Hepatocyte (in vitro differentiated cells): ENCODE results near the gene DYSF. TPM values are rescaled to one million over a fixed set of nuclear protein-coding genes. Genes with fewer than 3 reads are reported as not detected.

Experiments
- DNase-seq: peaks from one replicate; pipeline ENCODE4 v3.0.0-alpha.2; 2016; ENCODE audit warnings: low spot score
- H2AFZ ChIP-seq: fragments of 200-600 bp; sonication (generic); 2 replicates; pipeline ENCODE4 v1.6.0; 2016; ENCODE audit warnings: antibody characterized with exemption, mild to moderate bottlenecking
- H3K27ac ChIP-seq: fragments of 200-600 bp; sonication (generic); 2 replicates; pipeline ENCODE4 v1.5.1; 2016; ENCODE audit warnings: mild to moderate bottlenecking
- H3K27me3 ChIP-seq: fragments of 200-600 bp; sonication (generic); 2 replicates; pipeline ENCODE4 v1.6.1; 2016
- H3K36me3 ChIP-seq: fragments of 200-600 bp; sonication (generic); replicated peaks from 2 replicates; pipeline ENCODE4 v1.5.1; 2016; ENCODE audit warnings: low read depth; ENCODE audit not compliant: insufficient read depth
- H3K4me1 ChIP-seq: fragments of 200-600 bp; sonication (generic); 2 replicates; pipeline ENCODE4 v1.5.1; 2016; ENCODE audit warnings: mild to moderate bottlenecking, moderate library complexity; ENCODE audit not compliant: insufficient read depth
- H3K4me2 ChIP-seq: fragments of 200-600 bp; sonication (generic); 2 replicates; pipeline ENCODE4 v1.6.0; 2016
- H3K4me3 ChIP-seq: fragments of 200-600 bp; sonication (generic); 2 replicates; pipeline ENCODE4 v1.5.1; 2016; ENCODE audit warnings: mild to moderate bottlenecking
- H3K79me2 ChIP-seq: fragments of 200-600 bp; sonication (generic); 2 replicates; pipeline ENCODE4 v1.6.0; 2017; ENCODE audit warnings: mild to moderate bottlenecking
- H3K9me2 ChIP-seq: fragments of 200-600 bp; sonication (generic); replicated peaks from 2 replicates; pipeline ENCODE4 v1.6.0; 2017; ENCODE audit warnings: mild to moderate bottlenecking; ENCODE audit not compliant: insufficient read depth
- H3K9me3 ChIP-seq: fragments of 200-600 bp; sonication (generic); 2 replicates; pipeline ENCODE4 v1.5.1; 2016; ENCODE audit warnings: low read depth, mild to moderate bottlenecking
- H4K20me1 ChIP-seq: fragments of 200-600 bp; sonication (generic); 2 replicates; pipeline ENCODE4 v1.6.0; 2016; ENCODE audit warnings: mild to moderate bottlenecking; ENCODE audit not compliant: insufficient read depth, poor library complexity, severe bottlenecking
- CTCF ChIP-seq: fragments of 200-600 bp; sonication (generic); IDR thresholded peaks from 2 replicates; pipeline ENCODE4 v1.5.1; 2016; ENCODE audit warnings: antibody characterized with exemption, mild to moderate bottlenecking; ENCODE audit not compliant: poor library complexity
- EZH2 ChIP-seq: fragments of 200-600 bp; sonication (generic); IDR thresholded peaks from 2 replicates; pipeline ENCODE4 v1.6.1; 2016; ENCODE audit warnings: antibody characterized with exemption, mild to moderate bottlenecking, borderline replicate concordance
- EZH2phosphoT487 ChIP-seq: fragments of 200-600 bp; sonication (generic); IDR thresholded peaks from one replicate; pipeline ENCODE4 v1.6.1; 2018; ENCODE audit warnings: antibody characterized with exemption, mild to moderate bottlenecking, low read depth, moderate library complexity; ENCODE audit not compliant: unreplicated experiment, severe bottlenecking
- WGBS: methylation state at CpG from one replicate; pipeline ENCODE4 v1.1.6; 2016; ENCODE audit warnings: low lambda C conversion rate; ENCODE audit errors: missing lambda C conversion rate; 5-methylcytosine and 5-hydroxymethylcytosine counted together
- polyA plus RNA-seq: library from polyadenylated mRNA; unstranded; fragments of >200 nt; fragmentation: Nextera tagmentation; extraction: Ambion mirVana; gene quantifications from 2 replicates; pipeline ENCODE4 v1.2.1, GENCODE V29; 2016
- total RNA-seq: library from RNA; depleted of rRNA; stranded (reverse); fragments of >200 nt; gene quantifications from 2 replicates; pipeline ENCODE4 v1.2.3, GENCODE V29; 2014

DYSF gene
- total and polyA plus RNA-seq, 2 experiments from 2014 or later = 0.25 to 0.90 TPM

GRCh38 chr2:71718686-71719085 lies 265.3 kb downstream of the DYSF start:
- Histone ChIP-seq H3K36me3 (no peaks in the 10 kb centered on the region), H3K4me3 (no peak overlapping the region), H3K27ac (no peak overlapping the region), H3K79me2 (no peaks in the 10 kb centered on the region), H4K20me1 (no peaks in the 10 kb centered on the region), H3K4me1 (no peaks in the 10 kb centered on the region), H3K9me2 (no peaks in the 10 kb centered on the region), H3K9me3 (no peaks in the 10 kb centered on the region), H3K27me3 (no peaks in the 10 kb centered on the region), H3K4me2 (no peak overlapping the region), H2AFZ (no peak overlapping the region)
- TF ChIP-seq CTCF = no peak
- TF ChIP-seq EZH2phosphoT487 = no peak
- no peak for TF ChIP-seq EZH2
- DNase-seq = no peak
- 89% methylated on average over 1 of the region's 1 CpG for WGBS

- H3K4me3 ChIP-seq = no peak overlapping the region
- TF ChIP-seq CTCF (no peak), EZH2phosphoT487 (no peak), EZH2 (no peak)
- H2AFZ ChIP-seq = no peak overlapping the region
- no peaks in the 10 kb centered on the region for H3K4me1 ChIP-seq
- H3K27me3 ChIP-seq = no peaks in the 10 kb centered on the region
- no peaks in the 10 kb centered on the region for H3K9me2 ChIP-seq
- H3K36me3 ChIP-seq = no peaks in the 10 kb centered on the region
- no peaks in the 10 kb centered on the region for H3K79me2 ChIP-seq
- H3K9me3 ChIP-seq = no peaks in the 10 kb centered on the region
- H4K20me1 ChIP-seq = no peaks in the 10 kb centered on the region
- no peak overlapping the region for H3K27ac ChIP-seq
- no peak for DNase-seq
- 96% methylated on average over 5 of the region's 5 CpGs for WGBS
- H3K4me2 ChIP-seq = no peak overlapping the region
Measured at GRCh38 chr2:71719520-71720282, 266.3 kb downstream of the DYSF start.

- H3K4me1 ChIP-seq = no peaks in the 10 kb centered on the region
- no peaks in the 10 kb centered on the region for H3K27me3 ChIP-seq
- no peak overlapping the region for H2AFZ ChIP-seq
- no peaks in the 10 kb centered on the region for H4K20me1 ChIP-seq
- H3K27ac ChIP-seq = no peak overlapping the region
- no peaks in the 10 kb centered on the region for H3K9me3 ChIP-seq
- H3K4me2 ChIP-seq = no peak overlapping the region
- DNase-seq = no peak
- H3K36me3 ChIP-seq = no peaks in the 10 kb centered on the region
- no peaks in the 10 kb centered on the region for H3K9me2 ChIP-seq
- H3K79me2 ChIP-seq = no peaks in the 10 kb centered on the region
- no peak for TF ChIP-seq EZH2
- no peak for TF ChIP-seq CTCF
- TF ChIP-seq EZH2phosphoT487 = no peak
- no peak overlapping the region for H3K4me3 ChIP-seq
Measured at GRCh38 chr2:71720283-71720560, 266.9 kb downstream of the DYSF start.
